ENCODE results near the gene TCF4.

The TCF4 gene

DNA sequence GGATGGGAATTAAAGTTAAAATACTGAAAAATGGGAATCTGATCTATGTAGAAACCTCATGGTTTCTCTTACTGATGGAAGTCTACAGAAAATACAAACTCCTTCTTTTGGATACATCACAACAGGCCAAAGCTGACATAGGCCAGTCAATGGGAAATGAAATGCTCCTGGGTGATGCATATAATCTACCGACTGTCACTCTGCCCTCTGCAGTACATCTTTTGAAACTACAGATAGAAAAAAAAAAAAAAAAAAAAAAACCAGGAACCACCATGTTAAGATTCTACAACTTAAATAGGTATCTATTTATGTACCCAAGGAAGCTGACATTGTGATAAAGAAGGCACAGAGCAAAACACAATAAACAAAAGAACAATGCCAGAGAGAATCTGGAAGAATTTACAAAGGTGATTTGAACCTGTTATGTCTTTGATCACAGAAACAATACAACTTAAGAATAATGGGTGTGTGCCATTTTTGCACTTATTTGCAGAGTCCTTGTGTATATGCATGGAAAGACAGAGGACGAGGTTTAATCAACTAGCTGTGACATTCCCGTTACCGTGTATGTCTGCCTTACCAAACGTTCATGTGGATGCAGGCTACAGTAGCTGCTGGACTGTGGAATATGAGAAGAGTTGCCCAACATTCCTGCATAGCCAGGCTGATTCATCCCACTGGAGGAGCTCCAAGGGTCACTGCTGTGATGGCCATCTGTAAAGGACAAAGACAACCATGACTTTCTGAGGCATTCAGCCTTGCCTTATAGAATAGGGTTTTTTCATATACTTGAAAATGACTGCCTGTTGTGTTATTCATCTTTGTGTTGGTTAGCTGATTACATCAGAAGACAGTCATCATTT, 312.7 kb downstream of the TCF4 start:
- DNase-seq, result no peak

DNA sequence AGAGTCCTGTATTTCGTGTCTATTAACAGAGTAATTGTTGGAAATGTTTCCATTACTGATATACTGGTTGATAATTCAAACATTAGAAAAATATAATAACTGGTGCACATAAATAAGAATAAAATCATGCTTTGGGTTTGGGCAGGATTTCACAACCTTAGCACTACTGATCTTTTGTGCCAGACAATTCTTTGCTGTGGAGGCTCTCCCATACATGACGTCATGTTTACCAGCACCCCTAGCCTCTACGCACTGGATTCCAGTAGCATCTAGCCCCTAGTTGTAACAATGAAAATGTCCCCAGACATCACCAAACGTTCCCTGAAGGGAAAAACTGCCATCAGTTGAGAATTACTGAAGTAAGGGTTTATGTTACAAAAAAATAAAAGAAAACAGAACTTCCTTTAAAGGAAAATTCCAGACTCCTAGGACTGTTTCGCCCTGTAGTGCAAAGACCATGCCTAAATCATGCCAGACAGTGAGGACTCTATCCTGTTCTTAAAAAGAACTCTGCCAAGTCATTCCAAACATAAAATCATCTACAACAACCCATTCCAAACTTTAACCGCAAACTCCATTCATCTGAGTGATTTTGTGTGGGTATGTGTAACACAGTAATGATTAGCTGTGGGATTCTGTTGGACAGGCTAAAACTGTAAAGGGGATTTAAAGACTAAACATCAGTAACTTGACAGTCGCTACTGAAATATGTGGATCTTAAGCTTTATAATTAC, 315.3 kb downstream of the TCF4 start:
- DNase-seq, result no peak

DNA sequence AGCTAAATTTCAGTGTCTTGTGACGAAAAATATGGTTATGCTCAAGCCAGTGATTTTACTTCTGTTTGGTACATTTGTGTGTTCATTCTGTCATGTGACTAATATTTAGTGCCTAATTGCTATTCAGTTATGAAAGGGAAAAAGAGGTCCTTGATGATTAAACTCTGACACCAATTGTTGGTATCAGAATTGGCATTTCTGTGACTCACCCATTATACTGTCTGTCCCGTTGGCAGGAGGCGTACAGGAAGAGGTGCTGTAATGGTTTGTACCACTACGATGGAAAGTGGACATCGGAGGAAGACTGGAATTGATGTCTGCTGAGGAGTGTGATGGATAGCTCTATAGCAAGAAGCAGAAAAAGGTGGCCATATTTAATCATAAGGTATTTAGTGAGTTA, 318.4 kb downstream of the TCF4 start:
- DNase-seq, result no peak

DNA sequence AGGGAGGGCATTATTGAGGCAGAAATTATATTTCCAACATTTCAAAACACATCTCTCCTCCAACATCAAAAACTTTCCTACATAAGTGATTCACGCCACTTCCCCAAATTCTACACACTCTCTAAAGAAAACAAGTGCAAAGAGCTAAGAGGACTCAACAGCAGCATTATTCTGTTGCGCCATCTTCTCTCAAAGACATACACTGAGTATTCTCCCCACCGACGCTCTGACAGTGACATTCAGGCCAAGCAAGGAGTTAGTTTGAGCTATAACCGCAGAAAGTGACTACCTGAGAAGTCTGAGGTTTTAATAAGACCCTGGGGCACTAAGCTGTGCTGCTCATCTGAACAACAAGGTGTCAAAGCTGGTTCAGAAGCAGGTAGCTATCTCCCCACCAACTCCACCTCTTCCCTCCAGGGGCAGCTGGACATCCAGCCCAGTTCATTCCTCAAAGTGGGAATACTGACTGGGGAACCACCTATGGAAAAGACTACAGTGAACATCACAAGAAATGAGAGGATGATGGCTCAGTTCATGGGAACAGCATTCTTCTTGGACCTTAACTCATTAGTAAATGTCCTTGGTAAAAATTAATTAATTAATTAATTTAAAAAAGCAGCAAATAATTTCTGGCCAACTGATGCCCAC, 319.2 kb downstream of the TCF4 start:
- no peak for DNase-seq

DNA sequence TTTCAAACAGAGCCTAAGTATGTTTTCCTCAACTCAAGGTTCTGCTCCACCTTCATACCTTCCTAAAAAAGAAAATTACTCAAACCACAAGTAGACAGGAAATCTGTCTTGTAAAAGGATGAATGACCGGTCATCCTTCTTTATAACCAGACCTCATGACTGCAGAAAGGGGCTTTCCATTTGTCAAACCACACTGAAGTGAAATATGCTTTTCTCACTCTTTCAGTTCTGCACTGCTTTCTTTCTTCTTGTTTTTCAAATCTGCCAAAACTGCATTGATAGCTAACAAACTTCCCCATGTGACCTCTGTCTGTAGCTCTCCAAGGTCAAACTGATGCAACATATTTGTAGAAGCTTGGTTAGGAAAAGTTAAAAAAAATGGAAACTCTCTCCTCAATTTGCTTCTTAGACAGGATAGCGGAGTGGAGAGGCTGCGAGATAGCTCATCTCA, 319.8 kb downstream of the TCF4 start:
- DNase-seq, result no peak

DNA sequence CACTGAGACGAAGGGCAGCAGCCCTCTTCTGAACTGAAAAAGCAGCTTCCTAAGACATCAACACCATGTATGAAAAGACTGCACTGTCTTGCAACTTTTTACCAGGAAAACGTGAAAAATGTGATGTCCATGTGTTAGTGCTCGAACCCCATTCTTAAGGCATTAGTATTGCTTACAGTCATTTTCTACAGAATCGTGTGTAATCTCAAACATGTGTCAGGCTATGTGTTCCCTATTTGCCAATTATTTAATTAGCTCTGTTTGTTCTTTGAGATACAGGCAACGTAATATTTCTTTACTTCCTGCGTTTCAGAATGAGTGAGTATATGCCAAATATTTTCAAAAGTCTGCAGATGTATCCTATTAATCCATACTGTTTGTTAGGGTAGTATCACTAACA, 321.0 kb downstream of the TCF4 start:
- no peak for DNase-seq

DNA sequence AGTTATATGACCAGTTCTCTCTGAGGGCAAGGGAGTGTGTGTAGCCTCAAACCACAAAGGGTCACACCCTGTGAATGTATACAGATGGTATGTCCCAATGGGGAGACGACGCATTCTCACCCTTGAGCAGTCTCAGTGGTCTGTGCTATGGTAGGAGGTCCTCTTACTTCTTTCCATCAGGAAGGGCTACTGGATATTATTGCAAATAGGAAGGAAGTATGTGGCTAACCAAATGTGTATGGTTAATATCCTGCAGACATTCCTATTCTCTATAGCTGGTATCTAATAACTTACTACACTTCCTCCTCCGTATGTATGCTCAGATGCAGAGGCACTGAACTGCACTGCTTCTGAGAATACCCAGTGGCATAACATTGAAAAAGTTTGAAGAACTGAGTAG, 322.0 kb downstream of the TCF4 start:
- no peak for DNase-seq

DNA sequence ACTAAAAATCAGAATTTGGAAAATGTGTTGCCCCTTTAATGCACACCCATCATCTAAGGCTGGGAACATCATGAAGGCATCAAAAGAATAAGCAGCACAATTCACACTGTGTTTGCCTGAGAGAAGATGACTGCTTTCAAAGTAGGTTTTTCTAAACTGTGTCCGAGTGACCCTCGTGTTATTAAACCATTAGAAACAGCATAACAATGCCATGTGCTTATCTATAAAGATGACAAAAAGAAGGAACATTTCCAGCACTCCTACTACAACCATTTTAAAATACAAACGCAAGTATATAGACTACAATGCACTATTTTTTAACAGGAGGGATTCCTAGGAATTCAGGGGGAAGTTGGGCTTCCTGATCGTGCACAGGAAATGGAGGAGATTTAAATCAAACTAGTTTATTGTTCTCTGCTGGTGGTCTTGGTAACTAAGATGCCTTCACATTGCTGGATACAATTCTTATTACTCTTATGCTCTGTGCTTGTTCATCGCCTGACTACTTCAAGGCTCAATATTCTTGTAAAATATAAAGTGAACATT, 322.8 kb downstream of the TCF4 start:
- DNase-seq, result no peak

DNA sequence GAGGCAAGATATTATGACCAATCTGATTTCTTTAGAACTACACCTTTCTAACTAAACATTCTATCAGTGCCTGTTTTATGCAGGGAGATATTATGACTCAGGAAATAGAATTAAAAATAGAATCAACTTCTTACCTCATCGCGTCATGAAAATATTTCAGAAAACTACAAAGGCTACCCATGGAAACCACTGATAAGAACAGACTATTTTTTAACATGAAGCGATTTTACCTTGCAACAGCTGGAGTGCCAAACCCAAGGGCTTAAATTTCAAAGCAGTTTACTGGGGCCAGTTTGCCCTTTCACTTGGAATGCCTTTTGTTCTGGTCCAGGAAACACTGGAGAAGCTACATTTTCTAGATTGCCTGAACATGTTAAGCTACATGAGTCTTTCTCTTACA, 323.9 kb downstream of the TCF4 start:
- DNase-seq, result no peak

DNA sequence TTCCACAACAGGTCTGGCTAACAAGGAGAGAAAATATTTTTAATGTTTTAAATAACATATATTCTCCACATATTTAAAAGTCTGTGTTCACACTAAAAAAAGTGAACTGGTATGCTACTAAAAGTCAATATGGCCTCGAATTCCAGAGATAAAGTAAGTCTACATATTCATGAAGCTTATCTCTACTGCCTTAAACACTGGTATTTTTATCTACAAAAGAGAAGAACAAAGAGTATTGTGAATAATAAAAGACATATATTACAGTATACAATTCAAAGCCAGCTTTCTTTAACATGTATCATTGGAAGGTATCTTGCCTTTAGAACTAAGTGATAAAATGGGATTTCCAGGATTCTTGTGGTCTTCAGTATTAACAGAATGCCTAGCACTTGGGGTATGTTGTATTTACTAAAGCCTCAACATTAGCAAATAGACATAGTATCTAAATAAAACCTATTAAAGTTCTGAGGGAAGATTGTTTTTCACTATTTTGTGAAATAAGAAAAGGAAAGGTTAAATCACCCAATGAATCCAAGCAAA, 325.9 kb downstream of the TCF4 start:
- DNase-seq, result no peak

DNA sequence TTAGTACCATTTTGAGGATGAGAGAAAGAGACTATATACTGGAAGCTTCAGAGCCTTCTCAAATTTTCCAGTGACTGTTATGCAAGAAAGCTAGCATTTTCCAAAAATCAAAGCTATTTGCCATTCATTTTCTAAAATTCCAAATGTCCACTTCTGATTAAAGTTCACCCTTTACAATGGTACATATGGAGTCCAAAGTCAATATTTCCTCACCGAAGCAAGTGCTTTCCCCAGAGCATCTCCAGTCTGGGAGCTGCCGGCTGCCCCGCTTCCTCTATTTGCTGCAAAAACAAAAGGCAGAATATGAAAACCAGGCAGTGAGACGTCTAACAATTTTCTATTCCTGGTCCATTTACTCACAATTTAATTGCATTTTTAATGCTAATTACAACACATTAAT, 326.7 kb downstream of the TCF4 start:
- no peak for DNase-seq

DNA sequence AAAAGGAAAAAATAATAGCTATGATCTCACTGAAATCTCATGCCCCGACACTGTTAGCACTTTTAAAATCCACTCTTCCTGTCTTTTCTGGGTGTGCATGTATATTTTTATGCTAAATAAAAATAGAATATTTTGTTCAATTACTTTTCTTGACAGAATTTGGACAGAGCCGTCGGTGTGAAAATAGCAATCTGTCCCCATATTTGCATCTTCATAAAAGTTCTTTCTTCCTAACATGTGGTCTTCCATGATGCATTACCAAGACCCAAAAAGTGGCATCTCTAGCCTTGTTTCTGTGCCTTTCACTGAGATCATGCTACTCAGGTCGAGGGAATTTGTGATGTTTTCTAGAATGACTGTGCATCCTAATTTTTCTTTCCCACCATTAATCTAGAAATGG, 329.9 kb downstream of the TCF4 start:
- DNase-seq, result no peak

DNA sequence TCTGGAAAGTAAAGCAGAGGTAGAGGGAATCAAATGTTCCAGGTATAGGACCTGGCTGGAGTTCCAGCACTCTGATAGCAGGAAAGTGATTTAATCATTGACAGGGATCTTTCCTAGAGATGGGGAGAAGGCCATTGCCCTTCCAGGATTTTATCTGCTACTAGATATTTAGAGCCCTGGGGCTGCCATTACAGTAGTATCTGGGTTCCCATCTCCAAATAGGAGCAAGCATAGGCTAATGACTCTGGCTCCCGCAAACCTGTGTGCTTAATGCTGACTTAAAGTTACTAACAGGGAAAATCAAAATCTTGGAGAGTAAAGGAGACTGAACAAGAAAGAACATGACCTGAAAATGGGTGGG, 331.1 kb downstream of the TCF4 start:
- no peak for DNase-seq

DNA sequence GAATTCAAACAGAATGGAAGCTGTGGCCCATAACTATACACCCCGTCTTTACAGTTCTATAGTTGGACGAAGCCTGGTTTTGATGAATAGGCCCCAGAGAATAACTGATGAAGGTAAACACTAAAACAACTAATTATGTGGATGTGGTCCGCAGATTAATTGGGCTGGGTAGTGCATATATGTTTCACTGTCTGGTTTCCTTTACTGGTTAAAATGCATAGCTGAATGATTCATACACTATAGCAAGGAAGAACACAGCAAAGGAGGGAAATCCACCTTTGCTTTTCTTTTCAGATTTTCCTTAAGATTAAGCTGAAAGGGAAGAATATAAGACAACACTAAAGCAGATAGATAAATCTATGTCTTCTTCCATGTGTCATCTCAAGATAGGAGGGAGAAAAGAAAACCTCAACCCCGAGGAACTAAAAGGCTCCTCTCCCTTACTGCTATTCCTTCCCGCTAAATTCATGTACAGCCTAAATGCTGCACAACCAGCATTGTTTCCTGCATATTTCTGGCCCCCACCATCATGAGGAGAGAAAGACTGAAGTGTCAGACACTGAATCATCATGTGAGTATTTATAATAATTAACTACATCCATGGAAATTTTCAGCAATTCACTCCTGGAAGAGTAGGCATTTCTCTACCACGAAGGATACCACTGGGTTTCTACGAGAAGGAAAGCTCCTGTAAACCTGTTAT, 331.6 kb downstream of the TCF4 start:
- DNase-seq, result no peak

DNA sequence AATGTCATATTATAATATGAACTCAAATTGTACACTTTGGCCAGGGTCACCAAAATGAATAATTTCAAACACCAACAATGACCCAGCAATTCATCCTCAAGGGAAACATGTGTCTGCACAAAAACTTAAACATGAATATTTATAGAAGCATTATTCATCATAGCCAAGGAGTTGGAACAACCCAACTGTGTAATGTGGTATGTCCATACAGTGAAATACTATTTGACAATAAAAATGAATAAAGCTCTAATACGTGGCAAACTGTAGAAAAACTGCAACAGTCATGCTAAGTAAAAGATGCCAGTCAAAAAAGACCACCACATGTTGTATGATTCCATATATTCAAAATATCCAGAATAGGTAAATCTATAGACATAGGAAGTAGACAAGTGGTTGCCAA, 334.2 kb downstream of the TCF4 start:
- no peak for DNase-seq

DNA sequence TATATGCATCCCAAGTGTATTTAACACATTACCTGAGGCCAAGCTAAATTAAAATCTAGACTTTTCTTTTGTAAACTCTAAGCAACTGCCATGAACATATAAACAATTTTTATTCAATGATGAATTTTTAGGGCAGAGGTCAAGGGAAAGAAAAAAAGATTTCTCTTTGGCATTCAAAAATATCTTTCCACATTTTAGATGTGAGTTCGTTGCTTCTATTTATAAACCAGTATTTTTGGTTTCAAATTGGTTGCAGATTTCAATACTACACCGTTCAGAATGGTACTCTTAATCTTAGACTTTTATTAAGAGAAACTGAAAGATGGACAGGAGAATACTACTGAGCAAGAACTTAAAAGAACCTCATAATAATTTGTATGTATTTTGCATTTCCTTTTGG, 335.1 kb downstream of the TCF4 start:
- DNase-seq, result no peak

DNA sequence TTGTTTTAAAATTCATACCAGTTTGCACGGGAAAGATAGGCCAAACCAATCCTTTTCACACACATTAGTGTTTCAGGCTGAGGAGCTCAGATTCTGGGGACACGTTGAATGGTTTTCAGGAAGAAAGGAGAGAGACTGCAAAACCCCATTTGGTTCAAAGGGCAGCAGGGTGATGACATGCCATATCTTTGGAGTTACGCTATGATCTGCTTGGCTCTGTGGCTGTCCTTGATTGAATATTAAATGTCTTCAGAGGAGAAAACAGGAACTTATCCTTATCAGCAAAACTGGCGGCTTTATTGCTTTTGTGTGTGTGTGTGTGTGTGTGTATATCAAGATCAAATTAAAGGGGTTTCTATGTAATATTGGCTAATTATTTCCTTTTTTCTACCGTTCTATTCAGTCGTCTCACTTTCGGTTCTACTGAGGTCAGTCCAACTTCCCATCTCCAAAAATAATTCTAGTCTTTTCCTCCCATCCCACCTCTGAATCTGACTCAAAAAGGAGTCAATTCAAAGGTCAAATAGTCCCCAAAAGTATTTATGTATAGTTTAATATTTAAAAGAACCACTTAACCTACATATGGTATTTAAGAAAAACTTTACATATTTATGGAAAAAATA, 335.8 kb downstream of the TCF4 start:
- no peak for DNase-seq

DNA sequence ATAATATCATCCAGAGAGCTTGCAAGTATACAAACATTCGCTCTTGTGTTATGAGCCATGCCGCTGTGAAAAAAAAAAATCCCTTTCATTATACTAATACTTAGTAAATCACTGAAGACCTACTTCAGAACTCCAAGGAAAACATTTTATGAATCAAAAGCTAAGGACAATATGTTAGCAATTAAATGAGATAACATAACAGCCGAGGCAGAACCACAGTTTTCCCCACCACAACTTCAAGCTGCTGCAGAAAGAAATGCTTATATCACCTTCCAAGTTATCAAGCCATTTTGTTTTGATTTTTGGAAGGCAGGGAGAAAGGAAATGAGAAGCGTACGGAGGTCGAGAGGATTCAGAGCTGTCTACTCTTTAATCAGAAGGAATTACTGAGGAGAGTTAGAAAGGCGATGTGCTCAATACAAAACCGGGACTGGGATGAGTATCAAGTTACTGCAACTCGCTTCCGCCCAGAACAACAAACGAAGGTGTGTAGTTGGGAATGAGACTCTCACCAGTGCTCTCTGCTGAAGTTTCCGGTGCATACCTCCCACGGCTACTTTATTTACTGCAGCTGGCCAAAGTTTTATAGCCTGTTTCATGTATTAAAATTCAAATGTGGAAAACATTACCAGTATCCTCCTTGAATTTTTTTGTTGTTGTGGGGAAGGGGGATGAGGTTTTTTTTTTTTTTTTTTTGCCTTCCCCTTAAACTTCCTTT, 336.6 kb downstream of the TCF4 start:
- no peak for DNase-seq

DNA sequence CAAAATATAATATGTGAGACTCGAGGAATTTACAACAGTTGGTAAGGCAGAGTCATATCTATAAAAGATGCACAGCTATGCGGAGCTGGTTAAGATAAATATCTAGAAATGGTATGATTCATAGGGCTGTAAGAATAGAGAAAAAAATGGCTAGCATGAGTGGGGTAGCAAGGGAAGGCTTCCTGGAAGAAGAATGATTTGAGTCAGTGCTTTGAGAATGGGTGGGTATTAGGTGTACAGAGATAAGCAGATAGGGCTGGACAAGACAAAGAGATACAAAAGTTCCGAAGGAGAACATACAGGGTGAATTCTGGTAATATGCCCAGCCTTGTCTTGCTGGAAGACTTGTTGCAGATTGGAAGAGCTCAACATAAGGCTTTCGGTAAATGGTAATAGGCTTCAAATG, 337.2 kb downstream of the TCF4 start:
- DNase-seq, result no peak

DNA sequence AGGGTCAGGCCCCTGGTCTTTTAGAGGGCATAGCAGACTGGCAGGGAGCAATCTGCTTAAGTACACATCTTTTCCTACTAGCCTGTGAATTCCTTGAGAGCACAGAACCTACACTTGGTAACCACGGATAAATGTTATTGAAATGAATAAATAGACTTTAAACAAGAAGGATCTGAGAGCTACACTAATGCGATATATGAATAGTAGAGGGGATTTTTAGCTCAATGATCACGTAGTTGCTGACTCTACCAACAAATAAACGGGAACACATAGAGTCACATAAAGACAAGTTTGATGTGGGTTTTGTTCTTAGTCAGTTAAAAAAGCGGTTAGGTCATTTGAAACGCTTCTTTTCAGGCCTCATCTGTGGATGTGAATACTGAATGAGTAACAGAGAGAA, 338.4 kb downstream of the TCF4 start:
- DNase-seq, result no peak

DNA sequence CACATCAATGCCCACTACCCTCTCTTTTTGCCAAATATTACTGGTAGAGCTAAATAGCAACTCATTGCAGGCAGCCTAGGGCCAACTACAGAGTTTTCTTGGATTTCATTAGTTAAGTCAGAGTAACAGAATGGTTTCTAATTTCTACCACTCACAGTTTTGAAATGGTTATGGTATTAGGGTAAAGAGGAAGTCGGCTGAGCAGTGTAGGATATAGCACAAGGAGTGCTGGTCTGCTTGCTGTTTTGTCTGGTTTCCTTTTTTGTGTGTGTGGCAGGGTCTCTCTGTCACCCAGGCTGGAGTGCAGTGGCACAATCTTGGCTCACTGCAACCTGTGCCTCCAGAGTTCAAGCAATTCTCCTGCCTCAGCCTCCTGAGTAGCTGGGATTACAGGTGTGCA, 339.5 kb downstream of the TCF4 start:
- no peak for DNase-seq

DNA sequence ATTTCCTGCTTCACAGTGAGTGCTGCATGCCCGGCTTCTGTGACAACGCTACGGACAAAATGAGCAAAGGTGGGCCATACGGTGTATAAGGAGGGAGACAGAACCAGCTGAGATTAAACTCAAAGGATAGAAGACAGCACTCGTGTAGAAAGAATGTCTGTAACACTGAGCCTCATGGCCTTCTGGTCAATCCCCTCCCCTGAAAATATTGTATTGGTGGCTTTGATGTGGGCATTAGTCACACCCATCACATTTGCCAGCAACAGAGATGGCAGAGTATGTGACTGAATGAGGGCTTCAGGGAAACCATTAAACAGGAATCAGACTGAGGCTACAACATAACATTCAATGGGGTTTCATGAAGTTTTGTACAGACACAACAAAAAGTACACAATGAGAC, 341.0 kb downstream of the TCF4 start:
- no peak for DNase-seq

Measured in 8988T (cell line).